HEK293 (cell line): ENCODE measurements around the gene PARD3.
A peak's percentile ranks its signal among the peaks of the same experiment; 100 is the strongest.

Experiments used
- CTCF ChIA-PET: fragments of 350-600 bp; formaldehyde crosslinking; extraction: SDS; loops from one replicate; lab custom pipeline; 2021; ENCODE audit warnings: antibody characterized with exemption; lab: Yijun Ruan, JAX
- POLR2A ChIA-PET: fragments of 300-600 bp; formaldehyde crosslinking; extraction: SDS; loops from one replicate; lab custom pipeline; 2020; ENCODE audit warnings: antibody characterized with exemption, inconsistent platforms; lab: Yijun Ruan, JAX
- H3K27ac ChIP-seq: fragments of 200-500 bp; sonication (Bioruptor generic); 2 replicates; pipeline ENCODE4 v1.5.1; 2014; ENCODE audit warnings: low read depth, low read length, control low read depth, inconsistent platforms; ENCODE audit errors: extremely low read depth
- H3K36me3 ChIP-seq, 2 experiments: fragments of 200-500 bp in 1 of 2; sonication (Bioruptor generic) in 1 of 2; 1 replicate in 1 of 2; 2 replicates in 1 of 2; pipeline ENCODE4 v1.5.1; 2014 to 2017; ENCODE audit warnings: inconsistent platforms in 2 of 2, low read length in 2 of 2; ENCODE audit not compliant: control insufficient read depth in 2 of 2, insufficient read depth in 1 of 2
- H3K4me1 ChIP-seq: fragments of 200-500 bp; sonication (Bioruptor generic); 2 replicates; pipeline ENCODE4 v1.5.1; 2014; ENCODE audit warnings: mild to moderate bottlenecking, low read length, inconsistent platforms; ENCODE audit not compliant: control insufficient read depth, insufficient read depth
- H3K4me3 ChIP-seq: 2 replicates; pipeline ENCODE4 v1.5.1; 2011; ENCODE audit warnings: low read depth, mild to moderate bottlenecking, control low read depth, low read length, moderate library complexity
- H3K9me3 ChIP-seq: fragments of 200-500 bp; sonication (Bioruptor generic); 2 replicates; pipeline ENCODE4 v1.5.1; 2014; ENCODE audit warnings: low read depth, low read length, inconsistent platforms; ENCODE audit not compliant: control insufficient read depth, insufficient read depth
- FEZF1 ChIP-seq: fragments of 450-650 bp; formaldehyde crosslinking; IDR thresholded peaks from 2 replicates; pipeline ENCODE4 v1.5.1; 2016; ENCODE audit warnings: missing biosample characterization, missing genetic modification characterization
- HIC1 ChIP-seq: fragments of 450-650 bp; formaldehyde crosslinking; IDR thresholded peaks from 2 replicates; pipeline ENCODE4 v1.5.1; 2016; ENCODE audit warnings: missing biosample characterization, missing genetic modification characterization
- KLF1 ChIP-seq: fragments of 450-650 bp; formaldehyde crosslinking; IDR thresholded peaks from 2 replicates; pipeline ENCODE4 v1.5.1; 2016; ENCODE audit warnings: missing biosample characterization, missing genetic modification characterization
- OSR2 ChIP-seq: fragments of 450-650 bp; formaldehyde crosslinking; IDR thresholded peaks from 2 replicates; pipeline ENCODE4 v1.5.1; 2016; ENCODE audit warnings: missing biosample characterization, missing genetic modification characterization
- PBX3 ChIP-seq: sonication (generic); formaldehyde crosslinking; IDR thresholded peaks from 2 replicates; pipeline ENCODE4 v1.8.1; 2022; ENCODE audit warnings: mild to moderate bottlenecking, moderate library complexity, missing genetic modification reagents
- PRDM1 ChIP-seq: fragments of 450-650 bp; formaldehyde crosslinking; IDR thresholded peaks from 2 replicates; pipeline ENCODE4; 2016; ENCODE audit warnings: missing biosample characterization, missing genetic modification characterization
- PRDM10 ChIP-seq: fragments of 450-650 bp; formaldehyde crosslinking; IDR thresholded peaks from 2 replicates; pipeline ENCODE4 v1.5.1; 2016; ENCODE audit warnings: missing biosample characterization, missing genetic modification characterization
- PRDM4 ChIP-seq: fragments of 450-650 bp; formaldehyde crosslinking; IDR thresholded peaks from 2 replicates; pipeline ENCODE4 v1.5.1; 2017; ENCODE audit warnings: missing biosample characterization, missing genetic modification characterization
- SP2 ChIP-seq: fragments of 450-650 bp; formaldehyde crosslinking; IDR thresholded peaks from 2 replicates; pipeline ENCODE4 v1.5.1; 2016; ENCODE audit warnings: missing biosample characterization, missing genetic modification characterization
- SP7 ChIP-seq: fragments of 450-650 bp; formaldehyde crosslinking; IDR thresholded peaks from 2 replicates; pipeline ENCODE4 v1.5.1; 2016; ENCODE audit warnings: missing biosample characterization, missing genetic modification characterization
- WT1 ChIP-seq: fragments of 450-650 bp; formaldehyde crosslinking; IDR thresholded peaks from 2 replicates; pipeline ENCODE4 v1.5.1; 2016; ENCODE audit warnings: missing biosample characterization, missing genetic modification characterization
- ZEB2 ChIP-seq: fragments of 450-650 bp; formaldehyde crosslinking; IDR thresholded peaks from 2 replicates; pipeline ENCODE4 v1.5.1; 2016; ENCODE audit warnings: missing biosample characterization, missing genetic modification characterization
- ZFP41 ChIP-seq: fragments of 450-650 bp; formaldehyde crosslinking; IDR thresholded peaks from 2 replicates; pipeline ENCODE4 v1.5.1; 2016; ENCODE audit warnings: missing biosample characterization, missing genetic modification characterization, borderline replicate concordance
- ZNF138 ChIP-seq: fragments of 450-650 bp; formaldehyde crosslinking; IDR thresholded peaks from 2 replicates; pipeline ENCODE4 v1.5.1; 2016; ENCODE audit warnings: missing biosample characterization, missing genetic modification characterization, borderline replicate concordance
- ZNF19 ChIP-seq: fragments of 450-650 bp; formaldehyde crosslinking; IDR thresholded peaks from 2 replicates; pipeline ENCODE4; 2016; ENCODE audit warnings: missing biosample characterization, missing genetic modification characterization, low read depth
- ZNF248 ChIP-seq: fragments of 450-650 bp; formaldehyde crosslinking; IDR thresholded peaks from 2 replicates; pipeline ENCODE4 v1.5.1; 2017; ENCODE audit warnings: missing biosample characterization, missing genetic modification characterization
- ZNF473 ChIP-seq: fragments of 450-650 bp; formaldehyde crosslinking; IDR thresholded peaks from 2 replicates; pipeline ENCODE4 v1.5.1; 2017; ENCODE audit warnings: missing biosample characterization, missing genetic modification characterization
- ZNF513 ChIP-seq: fragments of 450-650 bp; IDR thresholded peaks from 2 replicates; pipeline ENCODE4 v1.5.1; 2018; ENCODE audit warnings: missing biosample characterization, missing genetic modification characterization
- ZNF561 ChIP-seq: fragments of 450-650 bp; IDR thresholded peaks from 2 replicates; pipeline ENCODE4 v1.5.1; 2018; ENCODE audit warnings: missing biosample characterization, missing genetic modification characterization, borderline replicate concordance
- ZNF621 ChIP-seq: fragments of 450-650 bp; formaldehyde crosslinking; IDR thresholded peaks from 2 replicates; pipeline ENCODE4 v1.5.1; 2017; ENCODE audit warnings: missing biosample characterization, missing genetic modification characterization
- ZNF792 ChIP-seq: fragments of 450-650 bp; formaldehyde crosslinking; IDR thresholded peaks from 2 replicates; pipeline ENCODE4 v1.5.1; 2016; ENCODE audit warnings: missing biosample characterization, missing genetic modification characterization
- ZSCAN30 ChIP-seq: fragments of 450-650 bp; IDR thresholded peaks from 2 replicates; pipeline ENCODE4 v1.5.1; 2018; ENCODE audit warnings: missing biosample characterization, mild to moderate bottlenecking, missing genetic modification characterization, moderate library complexity
- ZXDB ChIP-seq: fragments of 450-650 bp; formaldehyde crosslinking; IDR thresholded peaks from 2 replicates; pipeline ENCODE4 v1.5.1; 2016; ENCODE audit warnings: missing biosample characterization, missing genetic modification characterization

PARD3 gene

GRCh38 chr10:34731885-34732701 lies 83.0 kb downstream of the PARD3 start (continued):
- no peak for TF ChIP-seq PRDM10 (tag by site-specific recombination)
- TF ChIP-seq SP2 = no peak
- TF ChIP-seq KLF1 (tag by site-specific recombination) = no peak
- TF ChIP-seq SP7 (tag by site-specific recombination) = 0 out of 2 replicates have a peak, but pooled peaks have one; percentile 27
- TF ChIP-seq ZNF138 (tag by site-specific recombination) = no peak
- TF ChIP-seq FEZF1 (tag by site-specific recombination) = peak; percentile 94
- TF ChIP-seq OSR2 (tag by site-specific recombination) = no peak
- TF ChIP-seq PRDM1 = peak; percentile 34; the same call in 1 of the 2 replicates
- no peak for TF ChIP-seq HIC1 (tag by site-specific recombination)
- TF ChIP-seq ZXDB (tag by site-specific recombination) = no peak
- no peak for TF ChIP-seq ZNF19 (tag by site-specific recombination)
- TF ChIP-seq PRDM4 (tag by site-specific recombination) = no peak
- TF ChIP-seq ZEB2 (tag by site-specific recombination) = peak; percentile 81
- TF ChIP-seq ZNF792 (tag by site-specific recombination) = no peak

GRCh38 chr10:34731213-34731612 lies 83.9 kb downstream of the PARD3 start:
- Histone ChIP-seq H3K4me3 (no peak overlapping the region), H3K36me3 (no peaks in the 10 kb centered on the region), H3K27ac (no peak overlapping the region), H3K9me3 (no peaks in the 10 kb centered on the region), H3K4me1 (peaks cover 40% of the 10 kb centered on the region)
- no peak for TF ChIP-seq ZNF621 (tag by site-specific recombination)
- peak; percentile 58 for TF ChIP-seq FEZF1 (tag by site-specific recombination)
- TF ChIP-seq ZNF248 = no peak
- TF ChIP-seq ZSCAN30 (tag by site-specific recombination) = peak; percentile 17; the same call in 1 of the 2 replicates
- TF ChIP-seq PBX3 = no peak
- TF ChIP-seq ZNF561 = no peak
- TF ChIP-seq ZNF513 (tag by site-specific recombination) = no peak
- no peak for TF ChIP-seq WT1 (tag by site-specific recombination)
- TF ChIP-seq ZNF473 = no peak
- no peak for TF ChIP-seq ZFP41 (tag by site-specific recombination)
- ChIA-PET POLR2A (no interaction called here), CTCF (interaction anchor here (0.6 to 3.1 kb wide), 10 partner anchors 7 to 96 kb away, joined by 3 to 29 read pairs (median 4); no protein-coding TSS in a partner anchor)
